ENCODE measurements around the gene TMEM238. TPM values are rescaled to one million over a fixed set of nuclear protein-coding genes. Genes with fewer than 3 reads are reported as not detected.
"Not testable (repeated sequence)": the region's sequence is repeated elsewhere in the genome, so short reads cannot be mapped to it uniquely, and the experiment has no call there.

The TMEM238 gene, protein sequence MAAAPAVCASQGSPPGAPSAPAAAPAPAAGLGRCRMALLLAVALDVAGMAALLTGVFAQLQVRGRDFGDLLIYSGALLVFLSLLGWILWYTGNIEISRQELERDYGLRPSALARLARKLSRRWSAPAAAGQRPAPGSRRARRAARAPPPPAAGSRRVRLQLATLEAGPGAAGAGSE
- 1.2 TPM in 1 of 2 replicates, not detected in the other for total RNA-seq (2014; rRNA removed; shearing (Covaris generic))

DNA sequence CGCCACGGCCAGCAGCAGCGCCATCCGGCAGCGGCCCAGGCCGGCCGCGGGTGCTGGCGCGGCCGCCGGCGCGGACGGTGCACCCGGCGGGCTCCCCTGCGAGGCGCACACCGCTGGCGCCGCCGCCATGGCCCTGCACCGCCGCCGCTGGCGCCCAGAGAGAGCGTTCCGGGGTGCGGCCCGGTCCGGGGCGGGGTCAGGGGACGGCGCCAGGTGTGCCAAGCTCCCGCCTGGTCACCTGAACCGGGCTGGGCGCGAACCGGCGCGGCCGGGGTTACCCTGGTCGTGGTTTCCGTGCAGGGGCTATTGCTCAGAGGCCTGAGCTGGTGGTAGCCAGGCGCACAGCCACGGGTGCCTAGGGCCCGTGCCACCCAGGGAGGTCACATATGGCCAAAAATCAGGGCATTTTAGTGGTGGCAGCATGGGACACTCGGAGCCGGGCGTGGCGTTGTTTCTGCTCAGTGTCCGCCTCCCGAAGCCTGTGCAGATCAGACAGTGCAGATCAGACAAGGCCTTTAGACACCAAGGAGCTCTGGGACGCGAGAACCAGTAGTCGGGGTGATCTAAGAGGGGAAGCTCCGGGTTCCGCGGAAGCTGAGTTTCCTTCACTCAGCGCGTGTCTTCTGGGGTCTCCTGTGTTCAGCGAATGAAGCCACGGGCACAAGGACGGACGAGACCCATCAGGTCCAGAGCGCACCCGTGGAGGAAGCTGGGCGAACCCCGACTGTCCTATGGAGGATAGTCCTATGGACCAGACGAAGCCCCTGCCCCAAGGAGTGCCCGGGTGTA, at the start of gene TMEM238:
Gene TMEM238 (minus strand): TSS at position 162 of the 789 bp plus-strand sequence. CDS start 33 bp downstream, at position 129.
- DNase-seq (ENCODE audit: low spot score): no peak

DNA sequence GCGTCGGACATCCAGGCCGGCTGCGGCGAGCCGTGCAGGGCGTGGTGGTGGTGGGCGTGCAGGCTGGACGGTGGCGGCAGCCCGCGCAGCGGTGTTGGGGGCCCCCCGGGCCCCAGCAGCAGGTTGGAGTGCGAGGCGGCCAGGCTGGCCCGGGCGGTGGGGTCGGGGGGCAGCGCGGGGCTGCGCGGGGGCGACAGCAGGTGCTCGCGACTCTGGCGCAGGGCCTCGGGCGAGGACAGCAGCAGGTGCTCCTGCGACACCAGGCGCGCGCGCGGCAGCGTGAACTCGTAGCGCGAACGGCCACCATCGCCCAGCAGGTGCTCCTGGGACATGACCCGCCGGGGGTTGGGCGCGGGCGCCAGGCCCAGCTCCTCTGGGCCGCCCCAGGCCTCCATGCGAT, 49.2 kb upstream of the TMEM238 start:
- DNase-seq (ENCODE audit: low spot score): no peak

DNA sequence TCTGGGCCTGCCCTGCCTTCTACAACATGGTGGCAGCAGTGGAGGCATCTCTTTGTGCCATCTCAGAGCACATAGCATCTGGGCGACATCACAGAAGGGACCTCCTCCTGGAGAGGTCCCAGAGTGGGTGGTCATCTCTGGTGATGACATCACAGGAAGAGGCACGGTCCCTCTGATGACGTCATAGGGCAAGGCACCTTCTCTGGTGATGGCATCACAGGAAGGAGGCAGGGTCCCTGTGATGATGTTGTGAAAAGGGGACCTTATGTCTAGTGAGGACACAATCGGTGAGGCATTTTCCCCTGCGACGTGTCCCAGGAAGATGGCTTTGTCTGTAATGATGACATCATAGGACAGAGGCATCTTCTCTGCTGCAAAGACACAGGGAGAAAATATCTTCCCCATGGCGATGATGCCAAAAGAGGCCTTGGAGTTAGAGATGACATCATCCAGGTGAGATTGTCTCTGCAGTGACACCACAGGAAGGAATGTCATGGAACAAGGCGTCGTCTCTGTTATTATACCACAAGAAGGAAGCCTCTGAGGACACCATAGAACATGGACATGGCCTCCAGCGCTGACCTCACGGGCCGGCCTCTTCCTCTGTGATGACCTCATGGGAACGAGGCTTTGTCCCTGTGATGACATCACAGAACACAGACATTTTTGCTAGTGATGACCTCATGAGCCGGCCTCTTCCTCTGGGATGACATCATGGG, 48.3 kb upstream of the TMEM238 start:
- no peak for DNase-seq (ENCODE audit: low spot score)

DNA sequence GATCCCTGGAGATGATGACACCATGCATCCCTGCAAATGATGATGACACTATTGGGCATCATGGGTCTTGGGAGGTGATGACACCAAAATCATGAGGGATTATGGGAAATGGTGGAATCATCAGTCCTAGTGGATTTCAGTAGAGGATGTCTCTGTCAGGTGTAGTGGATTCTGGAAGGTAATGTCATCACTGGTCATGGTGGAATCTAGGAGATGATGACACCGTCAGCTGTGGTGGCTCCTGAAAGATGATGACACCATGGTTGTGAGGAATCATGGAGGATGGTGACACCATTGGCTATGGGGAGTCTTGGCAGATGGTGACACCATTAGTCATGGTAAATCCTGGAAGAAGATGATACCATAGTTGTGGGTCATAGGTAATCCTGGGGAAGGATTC, 47.1 kb upstream of the TMEM238 start:
- no peak for DNase-seq (ENCODE audit: low spot score)

DNA sequence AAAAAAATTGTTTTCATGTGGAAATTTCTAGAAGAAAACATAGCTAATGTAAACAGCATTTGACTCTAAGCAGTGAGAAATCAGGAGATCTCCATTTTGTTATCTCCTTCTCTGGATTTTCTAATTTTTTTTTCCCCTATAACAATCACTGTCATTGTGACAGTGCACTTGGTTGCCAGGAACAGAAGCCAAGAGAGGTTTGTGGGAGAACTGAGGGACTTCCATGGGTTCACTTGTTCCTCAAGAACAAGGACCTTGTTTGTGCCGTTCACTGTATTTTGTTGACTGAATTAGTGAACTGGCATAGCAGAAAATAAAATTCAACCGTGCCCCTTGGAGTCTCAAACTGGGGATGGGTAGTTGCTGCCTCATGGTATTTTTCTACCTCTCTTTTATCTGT, 42.0 kb upstream of the TMEM238 start:
- no peak for DNase-seq (ENCODE audit: low spot score)

DNA sequence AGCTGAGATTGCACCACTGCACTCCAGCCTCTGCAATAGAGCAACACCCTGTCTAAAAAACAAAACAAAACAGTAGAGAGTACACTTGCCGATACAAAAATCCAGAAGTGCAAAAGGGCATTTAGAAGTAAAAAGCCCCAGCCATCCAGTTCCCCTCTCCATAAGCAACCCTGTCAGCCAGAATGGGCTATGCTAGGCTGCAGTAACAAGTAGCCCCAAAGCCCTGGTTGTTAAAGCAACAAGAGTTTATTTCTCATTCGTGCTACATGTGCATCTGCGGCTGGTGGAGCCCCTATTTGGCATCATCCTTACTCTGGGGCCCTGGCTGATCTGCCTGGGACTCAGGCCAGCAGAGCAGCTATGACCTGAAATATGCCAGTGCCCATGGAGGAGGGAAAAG, 40.4 kb upstream of the TMEM238 start:
- no peak for DNase-seq (ENCODE audit: low spot score)

DNA sequence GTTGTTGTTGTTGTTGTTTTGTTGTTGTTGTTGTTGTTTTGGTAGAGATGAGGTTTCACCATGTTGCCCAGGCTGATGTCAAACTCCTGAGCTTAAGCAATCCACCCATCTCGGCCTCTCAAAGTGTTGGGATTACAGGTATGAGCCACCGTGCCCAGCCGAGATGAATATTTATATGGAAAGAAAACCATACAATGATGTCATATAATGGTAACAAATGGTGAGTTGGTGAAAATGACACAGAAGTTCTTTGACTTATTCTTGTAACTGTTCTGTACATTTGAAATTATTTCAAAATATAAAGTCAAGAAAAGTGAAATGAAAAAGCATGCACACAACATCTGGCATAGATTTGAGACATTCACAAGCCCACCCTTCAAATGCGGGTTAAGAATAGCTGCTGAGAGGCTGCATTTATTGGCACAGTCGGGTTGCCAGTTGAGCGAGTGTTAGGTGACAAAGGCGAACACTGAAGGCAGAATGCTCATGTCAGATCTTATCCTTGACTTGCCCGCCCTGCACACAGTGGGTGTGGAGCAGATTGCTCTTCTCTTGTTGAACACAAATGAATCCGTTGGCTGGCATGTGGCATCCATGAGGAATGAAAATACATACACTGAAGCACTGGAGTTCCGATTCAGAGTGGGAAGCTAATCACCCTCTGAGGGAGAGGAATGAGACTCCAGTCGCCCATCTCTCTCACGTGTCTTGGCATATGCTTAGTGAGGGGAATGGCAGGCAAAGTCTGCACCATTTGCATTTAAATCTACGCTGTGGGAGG, 39.3 kb upstream of the TMEM238 start:
- no peak for DNase-seq (ENCODE audit: low spot score)

DNA sequence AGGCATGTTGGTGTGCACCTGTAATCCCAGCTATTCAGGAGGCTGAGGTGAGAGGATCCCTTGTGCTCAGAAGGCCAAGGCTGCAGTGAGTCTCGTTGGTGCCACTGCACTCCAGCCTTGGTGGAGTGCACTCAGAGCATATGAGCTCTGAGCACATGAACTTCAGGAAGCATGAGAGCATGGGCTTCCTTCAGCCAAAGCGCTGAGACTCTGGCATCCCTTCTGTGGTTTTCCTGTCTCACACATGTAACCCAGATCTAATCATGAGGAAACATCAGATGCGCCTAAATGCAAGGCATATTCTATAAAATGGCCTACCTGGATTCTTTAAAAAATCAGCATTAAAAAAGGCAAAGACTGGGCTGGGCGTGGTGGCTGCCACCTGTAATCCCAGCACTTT, 37.2 kb upstream of the TMEM238 start:
- DNase-seq (ENCODE audit: low spot score): not testable (repeated sequence)

DNA sequence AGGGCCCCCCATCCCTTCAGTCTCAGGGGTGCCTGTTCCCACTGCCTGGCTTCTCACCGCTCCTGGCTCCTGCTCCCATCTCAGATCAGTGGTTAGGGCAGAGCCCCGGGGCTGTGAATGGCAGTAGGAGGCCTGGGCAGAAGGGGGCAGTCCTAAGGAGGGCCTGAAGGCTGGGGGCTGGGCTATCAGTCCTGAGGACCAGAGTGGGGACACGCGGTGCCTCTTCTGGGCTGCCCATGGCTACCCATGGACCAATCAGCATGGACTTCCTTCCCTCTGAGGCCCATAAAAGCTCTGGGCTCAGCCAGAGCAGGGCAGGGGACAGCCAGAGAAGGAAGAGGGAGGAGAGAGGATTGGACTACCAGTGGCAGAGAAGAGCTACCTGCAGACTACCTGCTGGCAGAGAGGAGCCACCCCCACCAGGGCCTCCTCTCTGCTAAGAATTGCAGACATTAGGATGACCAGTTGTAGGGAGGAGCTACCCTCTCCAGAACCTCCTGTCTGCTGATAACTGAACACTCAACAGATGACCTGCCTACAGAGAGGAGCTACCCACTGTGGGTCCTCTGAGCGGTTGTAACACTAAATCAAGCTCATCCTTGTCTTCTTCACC, 35.6 kb upstream of the TMEM238 start:
- no peak for DNase-seq (ENCODE audit: low spot score)

DNA sequence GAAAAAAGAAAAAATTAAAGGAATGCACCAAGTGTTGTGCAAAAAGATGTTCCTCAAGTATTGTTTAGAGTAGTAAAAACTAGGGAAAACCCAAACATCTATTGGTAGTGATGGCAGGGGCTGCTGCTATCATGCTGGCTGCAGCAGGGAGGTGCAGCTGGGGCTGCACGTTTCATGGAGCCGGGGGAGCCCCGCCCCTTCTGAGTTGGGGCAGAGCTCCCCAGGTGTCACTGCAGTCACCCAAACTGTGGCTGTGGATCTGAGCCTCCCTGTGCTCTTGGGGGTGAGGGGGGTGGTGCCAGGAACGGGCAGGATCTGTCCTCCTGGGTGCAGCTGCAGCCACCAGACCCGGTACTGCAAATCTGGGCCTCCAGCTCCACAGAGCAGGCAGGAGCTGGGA, 35.0 kb upstream of the TMEM238 start:
- no peak for DNase-seq (ENCODE audit: low spot score)

DNA sequence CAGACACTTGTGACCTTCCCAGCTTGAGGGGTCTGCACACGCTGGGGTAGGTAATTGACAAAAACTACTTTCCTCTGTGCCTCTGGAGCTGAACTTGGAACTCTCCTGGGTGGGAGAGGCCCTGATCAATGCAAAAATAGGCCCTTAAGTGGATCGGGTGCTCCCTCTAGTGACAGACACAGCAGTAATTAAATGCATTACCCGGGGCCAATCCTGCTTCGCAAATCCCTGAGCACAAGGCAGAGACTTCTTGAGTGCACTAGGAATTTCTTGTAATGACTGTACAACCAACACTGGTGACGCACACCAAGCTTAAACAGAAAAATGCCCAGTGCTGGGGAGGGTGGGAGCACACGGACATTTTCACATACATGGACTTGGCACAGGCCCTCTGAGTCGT, 34.1 kb upstream of the TMEM238 start:
- peak; percentile 90 for DNase-seq (ENCODE audit: low spot score)

DNA sequence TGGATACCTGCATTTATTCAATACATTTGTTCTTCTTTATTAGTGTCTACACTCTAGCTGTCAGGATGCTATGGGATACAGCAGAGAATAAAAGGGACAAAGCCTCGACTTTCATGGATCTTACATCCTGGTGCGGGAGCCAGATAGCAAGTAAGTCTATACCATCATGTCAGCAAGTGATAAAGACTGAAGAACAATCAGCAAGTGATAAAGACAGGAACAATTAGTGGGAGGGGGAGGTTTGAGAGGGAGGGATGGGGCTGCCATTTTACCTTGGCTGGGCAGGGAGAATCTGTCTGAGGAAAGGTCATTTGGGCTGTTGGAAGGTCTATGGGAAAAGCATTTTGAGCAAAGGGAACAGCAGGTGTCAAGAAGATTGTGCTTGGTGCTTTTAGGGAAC, 26.1 kb upstream of the TMEM238 start:
- DNase-seq (ENCODE audit: low spot score): no peak

DNA sequence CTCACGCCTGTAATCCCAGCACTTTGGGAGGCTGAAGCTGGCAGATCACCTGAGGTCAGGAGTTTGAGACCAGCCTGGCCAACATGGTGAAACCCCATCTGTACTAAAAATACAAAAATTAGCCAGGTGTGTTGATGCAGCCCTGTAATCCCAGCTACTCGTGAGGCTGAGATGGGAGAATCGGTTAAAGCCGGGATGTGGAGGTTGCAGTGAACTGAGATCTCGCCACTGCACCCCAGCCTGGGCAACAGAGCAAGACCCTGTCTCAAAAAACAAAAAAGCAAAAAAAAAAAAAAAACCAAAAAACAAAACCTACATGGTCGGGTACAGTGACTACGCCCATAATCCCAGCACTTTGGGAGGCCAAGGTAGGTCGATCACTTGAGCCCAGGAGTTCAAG, 25.1 kb upstream of the TMEM238 start:
- DNase-seq (ENCODE audit: low spot score): not testable (repeated sequence)

DNA sequence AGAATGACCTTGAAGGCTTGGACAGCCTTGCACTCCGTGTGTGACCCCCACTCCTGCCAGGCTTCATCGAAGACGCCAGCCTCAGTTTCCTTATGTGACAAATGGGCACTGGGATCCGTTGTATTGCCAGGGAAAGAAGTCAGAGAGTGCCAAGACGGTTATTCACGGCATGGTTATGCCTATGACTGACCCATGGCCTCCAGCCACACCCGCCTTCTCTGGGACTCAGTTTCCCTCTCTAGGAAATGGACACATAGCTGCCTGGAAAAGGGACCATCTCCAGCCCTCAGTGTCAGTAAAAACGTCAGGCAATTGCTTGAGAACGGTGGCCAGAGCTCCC, 24.4 kb upstream of the TMEM238 start:
- DNase-seq (ENCODE audit: low spot score): no peak

DNA sequence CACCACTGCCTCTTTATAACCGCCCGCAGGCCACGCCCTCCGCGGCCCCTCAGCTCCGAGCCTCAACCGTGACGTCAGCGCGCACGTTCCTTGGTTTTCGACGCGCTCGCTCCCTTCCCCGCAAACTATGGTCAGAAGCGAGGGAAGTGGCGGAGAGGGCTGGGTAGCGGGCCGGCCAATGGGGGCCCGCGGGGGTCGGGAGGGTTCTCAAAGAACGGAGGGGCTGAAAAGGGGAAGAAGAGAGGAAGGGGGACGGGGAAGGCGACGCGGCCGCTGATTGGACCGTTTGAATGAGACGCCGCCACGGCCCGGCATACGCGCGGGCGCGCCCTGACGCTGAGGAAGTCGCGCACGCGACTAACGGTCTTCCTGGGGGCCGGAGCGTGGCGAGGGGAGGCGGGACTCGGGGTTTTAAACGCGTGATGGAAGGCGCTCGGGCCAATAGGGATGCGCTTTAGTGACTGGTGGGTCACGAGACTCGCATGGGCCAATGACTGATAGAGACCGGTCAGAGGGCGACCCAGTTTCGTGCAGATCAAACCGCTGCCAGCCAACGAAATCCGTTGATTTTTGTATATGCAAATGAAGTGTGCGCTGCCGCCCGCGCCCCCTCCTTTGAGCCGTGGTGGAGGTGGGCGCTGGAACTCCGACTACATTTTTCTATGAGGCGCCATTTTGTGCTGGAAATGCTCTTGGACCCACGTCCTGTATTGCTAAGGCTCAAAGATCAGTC, 23.9 kb upstream of the TMEM238 start:
- peak; percentile 100 for DNase-seq (ENCODE audit: low spot score)

DNA sequence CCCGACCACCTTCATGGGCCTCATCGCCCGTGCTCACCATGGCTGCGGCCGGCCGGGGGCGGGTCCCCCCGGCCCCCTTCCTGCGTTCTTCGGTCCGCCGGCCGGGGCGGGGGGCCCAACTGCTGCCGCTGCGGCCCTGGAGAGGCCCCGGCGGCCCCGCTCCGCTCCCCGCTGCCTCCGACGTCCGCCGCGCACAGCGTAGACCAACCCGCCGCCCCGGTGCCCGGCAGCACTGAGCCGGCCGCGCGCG, 23.4 kb upstream of the TMEM238 start, which contains the start of gene UBE2S:
Gene UBE2S (minus strand): TSS at position 239 of the 250 bp plus-strand sequence. CDS start 199 bp downstream, at position 40.
- DNase-seq (ENCODE audit: low spot score): not testable (repeated sequence)

DNA sequence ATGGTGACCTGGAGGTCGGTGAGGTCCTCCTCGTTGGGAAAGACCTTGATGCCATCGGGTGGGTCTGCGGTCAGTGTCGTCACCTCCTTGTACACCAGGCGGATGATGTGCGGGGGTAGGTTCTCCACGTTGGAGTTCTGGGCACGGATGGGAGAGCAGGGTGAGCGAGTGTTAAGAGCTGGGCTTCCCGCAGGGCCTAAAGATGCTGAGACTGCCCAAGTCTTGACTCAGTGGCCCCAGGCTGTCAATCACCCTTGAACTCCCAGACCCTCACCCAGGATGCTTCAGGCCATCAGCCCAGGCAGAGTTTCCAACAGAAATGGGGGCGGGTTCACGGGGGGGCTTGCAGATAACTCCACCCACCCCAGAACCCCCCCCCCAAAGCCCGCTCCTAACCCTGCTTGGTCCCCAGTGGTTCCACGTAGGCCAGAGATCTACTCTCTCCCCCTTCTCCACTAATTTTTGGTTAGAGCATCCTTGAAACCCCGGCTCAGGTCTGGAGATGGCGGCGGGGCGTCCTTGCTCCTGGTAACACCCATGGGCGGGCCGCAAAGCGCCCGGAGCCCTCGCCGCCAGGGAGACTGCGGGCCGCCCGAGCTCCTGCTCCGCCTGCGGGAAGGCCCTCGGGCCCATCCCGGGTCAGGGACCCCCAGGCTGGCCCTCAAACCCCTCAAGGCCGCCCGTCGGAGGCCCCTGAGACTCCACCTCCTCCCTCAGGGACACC, 22.9 kb upstream of the TMEM238 start:
- DNase-seq (ENCODE audit: low spot score): no peak

DNA sequence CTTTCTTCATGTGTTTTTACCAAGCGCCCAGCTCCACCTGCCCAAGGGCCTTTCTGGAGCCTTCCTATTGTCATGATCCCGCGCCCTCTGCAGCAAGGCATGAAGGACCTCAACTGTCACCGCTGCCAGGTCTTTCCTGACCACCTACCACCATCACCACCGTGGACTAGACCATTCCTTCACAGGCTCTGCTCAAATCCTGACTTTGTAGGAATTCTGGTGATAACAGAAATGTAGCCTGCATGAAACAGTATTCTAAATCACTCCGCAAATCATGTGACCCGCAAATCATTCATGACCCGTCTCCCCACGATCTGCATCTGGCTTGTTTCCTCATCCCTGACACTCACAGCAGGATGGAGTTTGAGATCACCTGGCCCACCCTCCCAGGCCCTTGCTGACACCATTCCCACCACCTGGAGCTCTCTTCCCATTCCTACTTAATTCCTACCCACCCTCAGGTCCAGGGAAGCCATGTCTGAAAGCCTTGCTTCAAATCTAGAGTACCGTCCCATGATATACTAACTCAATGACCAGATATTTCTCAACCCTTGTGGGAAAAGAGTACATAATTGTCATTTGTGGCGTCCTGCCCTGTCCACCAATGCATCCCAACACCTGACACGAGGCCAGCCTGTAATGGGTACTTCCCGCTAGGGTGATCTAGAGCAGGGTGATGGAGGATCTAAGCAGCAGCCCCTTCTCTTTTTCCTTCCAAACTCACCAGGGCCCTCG, 22.2 kb upstream of the TMEM238 start:
- DNase-seq (ENCODE audit: low spot score): no peak

DNA sequence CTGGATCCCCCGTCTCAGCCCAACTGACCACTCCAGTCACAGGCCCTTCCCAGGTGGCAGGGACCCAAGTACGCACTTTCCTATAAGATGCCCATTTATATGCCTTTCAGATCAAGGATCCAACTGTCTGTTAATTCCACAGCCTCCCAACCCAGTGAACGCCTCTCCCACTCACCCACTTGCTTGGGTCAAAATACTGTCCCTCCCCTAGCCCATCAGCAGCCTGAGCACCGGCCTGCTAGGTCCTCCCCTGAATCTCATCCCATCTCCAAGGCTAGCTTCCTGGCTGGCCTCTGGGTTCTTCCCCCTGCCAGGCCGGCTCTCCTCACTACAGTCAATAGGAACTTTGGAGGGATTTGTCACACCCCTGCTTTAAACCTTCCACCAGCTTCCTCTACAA, 21.5 kb upstream of the TMEM238 start:
- DNase-seq (ENCODE audit: low spot score): no peak

DNA sequence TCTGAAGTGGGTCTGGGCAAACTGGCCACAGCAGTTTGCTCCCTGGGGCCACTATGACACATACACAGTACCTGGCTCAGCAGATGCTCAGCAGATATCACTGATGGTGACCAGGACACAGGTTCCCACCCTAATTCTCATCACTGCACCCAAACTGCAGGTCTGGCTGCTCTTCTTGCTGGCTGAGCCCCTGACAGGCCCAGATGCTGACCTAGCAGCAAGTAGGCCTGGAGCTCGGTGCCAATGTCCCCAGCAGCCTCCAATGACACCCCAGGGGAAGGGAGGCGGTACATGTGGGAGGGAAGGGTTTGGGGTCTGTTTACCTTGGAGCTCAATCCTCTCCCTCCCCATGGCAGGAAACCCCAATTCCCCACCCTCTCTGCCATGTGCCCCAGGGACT, 18.4 kb upstream of the TMEM238 start:
- no peak for DNase-seq (ENCODE audit: low spot score)
